GM18951 (cell line): Measurements from ENCODE around the gene ENOX1.

Experiments
- POLR2A ChIP-seq: IDR thresholded peaks from 4 replicates; pipeline ENCODE4 v1.6.1; 2011; ENCODE audit warnings: mild to moderate bottlenecking; ENCODE audit not compliant: insufficient read length, insufficient read depth; ENCODE audit errors: extremely low read depth
- in situ Hi-C: fragments of 300-500 bp; cut with MboI; formaldehyde crosslinking; loops from one replicate; pipeline ENCODE4 v1.12.0; 2022; ENCODE audit warnings: low sequenced_read_pairs, mixed read lengths, inconsistent platforms; ENCODE audit not compliant: unreplicated experiment

Gene ENOX1

DNA sequence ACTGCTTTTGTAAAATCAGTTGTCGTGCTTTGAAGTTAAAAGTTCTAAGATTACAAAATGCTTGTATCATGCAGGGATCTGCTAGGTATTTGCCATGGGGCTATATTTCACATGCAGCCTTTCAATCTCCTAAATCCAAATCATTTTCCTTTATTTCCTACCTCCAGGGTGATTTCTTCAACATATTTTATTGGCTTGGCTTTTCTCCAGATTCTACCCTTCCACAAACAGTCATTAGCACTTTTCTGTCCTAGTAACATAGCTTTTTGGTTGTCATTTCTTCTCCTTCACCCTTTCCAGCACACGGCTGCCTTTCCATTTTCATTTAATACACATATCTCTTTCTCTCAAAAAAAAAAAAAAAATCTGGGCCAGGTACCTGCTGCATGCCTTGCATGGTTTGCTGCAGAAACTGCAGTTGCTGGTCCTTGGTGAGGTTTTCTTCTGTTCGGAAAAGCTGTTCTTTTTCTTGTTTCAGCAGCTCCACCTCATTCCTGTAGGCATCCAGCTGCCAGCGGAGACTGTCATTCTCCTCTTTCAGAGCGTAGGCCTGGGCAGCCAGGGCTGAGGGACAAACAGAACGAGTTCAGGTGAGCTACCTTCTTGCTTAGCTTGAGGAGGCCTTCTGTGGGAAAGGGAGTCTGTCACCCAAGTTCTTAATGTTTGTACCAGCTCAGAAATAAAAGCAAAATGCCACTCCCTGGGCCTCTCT is 488.6 kb downstream of the ENOX1 start:
- in situ Hi-C loops: no loop called here
- TF ChIP-seq POLR2A: no peak

DNA sequence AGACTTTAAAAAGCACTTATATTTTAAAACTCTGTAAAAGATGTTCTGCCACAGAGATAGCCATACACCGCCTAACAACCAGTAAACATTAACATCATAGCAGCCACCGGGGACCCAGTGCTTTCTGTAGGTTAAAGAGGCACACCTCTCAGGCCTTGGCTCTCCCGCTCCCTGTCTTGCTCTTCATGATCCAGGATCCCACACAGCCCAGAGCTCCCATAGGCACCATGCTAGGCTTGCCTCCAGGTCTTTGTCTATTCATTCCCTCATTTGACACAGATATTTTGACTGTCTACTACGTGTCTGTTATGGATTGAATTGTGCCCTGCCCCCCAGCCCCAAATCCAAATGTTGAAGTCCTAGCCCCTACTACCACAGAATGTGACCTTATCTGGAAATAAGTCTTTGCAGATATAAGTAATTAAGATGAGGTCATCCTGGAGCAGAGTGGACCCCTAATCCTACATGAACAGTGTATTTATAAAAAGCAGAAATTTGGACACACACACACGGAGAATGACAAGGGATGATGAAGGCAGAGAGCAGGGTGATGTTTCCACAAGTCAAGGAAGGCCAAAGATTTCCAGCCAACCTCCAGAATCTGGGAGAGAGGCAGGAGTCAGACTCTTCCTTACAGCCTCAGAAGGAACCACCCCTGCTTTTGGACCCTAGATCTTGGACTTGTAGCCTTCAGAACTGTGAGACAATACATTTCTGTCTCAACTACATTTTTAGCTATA is 490.8 kb downstream of the ENOX1 start:
- TF ChIP-seq POLR2A: no peak
- in situ Hi-C loops: no loop called here

DNA sequence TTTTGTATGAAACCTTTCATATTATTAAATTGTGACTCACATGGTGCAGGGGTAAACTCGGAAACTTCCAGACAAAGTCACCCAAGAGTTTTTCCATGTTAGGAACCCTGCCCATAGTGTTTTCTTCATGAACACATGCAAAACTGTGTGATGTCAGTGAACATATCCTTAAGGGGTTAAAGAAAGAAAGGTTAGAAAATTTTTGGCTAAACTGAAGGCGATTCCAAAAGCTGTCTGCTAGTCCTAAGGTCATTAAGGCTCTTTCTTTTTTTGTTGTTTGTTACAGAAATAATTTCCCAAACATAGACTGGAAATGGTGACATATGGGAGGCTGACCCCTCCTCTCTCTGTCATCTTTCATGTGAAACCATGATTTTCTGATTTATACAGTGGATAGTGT is 491.5 kb downstream of the ENOX1 start:
- in situ Hi-C loops: no loop called here
- TF ChIP-seq POLR2A: no peak

DNA sequence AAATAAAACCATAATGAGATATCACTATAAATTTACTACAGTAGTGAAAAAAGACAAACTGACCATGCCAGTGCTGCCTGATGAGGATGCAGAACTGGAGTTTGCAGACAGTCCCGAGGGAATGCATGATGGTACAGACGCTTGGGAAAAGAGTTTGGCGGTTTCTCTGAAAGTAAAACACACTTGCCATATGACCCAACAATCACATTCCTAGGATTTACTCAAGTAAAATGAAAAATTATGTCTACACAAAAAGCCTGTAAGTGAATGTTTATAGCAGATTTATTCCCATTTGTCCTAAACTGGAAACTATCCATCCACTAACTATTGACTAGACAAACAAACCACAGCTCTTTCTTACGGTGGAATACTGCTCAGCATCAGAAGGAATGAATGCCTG is 492.4 kb downstream of the ENOX1 start:
- in situ Hi-C loops: no loop called here
- no peak for TF ChIP-seq POLR2A

DNA sequence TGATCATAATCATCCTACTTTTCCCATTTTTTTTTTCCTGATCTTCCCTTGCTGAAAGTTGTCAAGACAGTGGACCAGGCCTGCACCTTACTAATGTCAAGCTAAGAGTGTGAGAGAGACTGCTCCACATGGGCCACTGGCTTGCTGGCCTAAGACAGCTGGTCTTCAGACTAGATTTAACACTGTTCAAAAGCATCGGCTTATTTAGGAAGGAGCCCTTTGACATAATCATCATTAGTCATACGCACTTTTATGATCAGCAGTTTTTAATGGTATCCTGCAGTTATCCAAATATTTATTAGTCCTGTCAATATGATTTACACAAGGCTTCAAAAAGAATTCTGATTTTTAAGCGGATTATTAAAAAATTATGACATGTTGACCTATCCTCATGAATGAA is 492.8 kb downstream of the ENOX1 start:
- TF ChIP-seq POLR2A: no peak
- in situ Hi-C loops: no loop called here

DNA sequence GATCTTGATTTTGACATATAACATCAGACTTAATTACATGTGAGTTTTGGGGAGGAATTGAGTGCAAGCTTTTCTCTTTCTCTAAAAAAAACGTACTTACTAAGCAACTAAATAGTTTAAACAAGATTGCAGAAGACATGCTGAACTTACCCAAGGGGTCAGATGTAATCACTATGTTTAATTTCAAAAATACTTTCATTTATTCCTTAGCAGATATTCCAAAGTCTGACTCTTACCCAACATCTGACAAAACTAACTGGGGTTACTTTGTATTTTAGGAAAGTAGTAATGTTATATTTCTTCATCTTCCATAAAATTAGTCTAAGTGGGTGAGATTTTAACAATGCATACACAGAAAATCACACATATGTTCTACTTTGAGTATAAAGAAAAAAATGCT is 493.2 kb downstream of the ENOX1 start:
- no peak for TF ChIP-seq POLR2A
- in situ Hi-C loops: no loop called here

DNA sequence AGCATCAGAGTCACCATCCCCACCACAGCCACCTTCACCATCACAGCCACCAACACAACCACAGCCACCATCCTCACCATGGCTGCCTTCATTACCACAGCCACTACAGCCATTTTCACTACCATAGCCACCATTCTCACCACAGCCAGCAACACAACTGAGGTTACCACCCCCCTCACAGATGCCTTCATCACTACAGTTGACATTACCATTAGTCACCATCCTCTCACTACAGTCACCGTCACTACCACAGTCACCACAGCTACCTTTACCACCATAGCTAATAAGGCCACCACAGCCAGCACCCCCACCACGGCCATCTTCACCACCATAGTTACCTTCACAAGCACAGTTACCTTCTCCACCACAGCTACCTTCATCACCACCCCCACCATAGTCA is 493.8 kb downstream of the ENOX1 start:
- in situ Hi-C loops: no loop called here
- TF ChIP-seq POLR2A: no peak

DNA sequence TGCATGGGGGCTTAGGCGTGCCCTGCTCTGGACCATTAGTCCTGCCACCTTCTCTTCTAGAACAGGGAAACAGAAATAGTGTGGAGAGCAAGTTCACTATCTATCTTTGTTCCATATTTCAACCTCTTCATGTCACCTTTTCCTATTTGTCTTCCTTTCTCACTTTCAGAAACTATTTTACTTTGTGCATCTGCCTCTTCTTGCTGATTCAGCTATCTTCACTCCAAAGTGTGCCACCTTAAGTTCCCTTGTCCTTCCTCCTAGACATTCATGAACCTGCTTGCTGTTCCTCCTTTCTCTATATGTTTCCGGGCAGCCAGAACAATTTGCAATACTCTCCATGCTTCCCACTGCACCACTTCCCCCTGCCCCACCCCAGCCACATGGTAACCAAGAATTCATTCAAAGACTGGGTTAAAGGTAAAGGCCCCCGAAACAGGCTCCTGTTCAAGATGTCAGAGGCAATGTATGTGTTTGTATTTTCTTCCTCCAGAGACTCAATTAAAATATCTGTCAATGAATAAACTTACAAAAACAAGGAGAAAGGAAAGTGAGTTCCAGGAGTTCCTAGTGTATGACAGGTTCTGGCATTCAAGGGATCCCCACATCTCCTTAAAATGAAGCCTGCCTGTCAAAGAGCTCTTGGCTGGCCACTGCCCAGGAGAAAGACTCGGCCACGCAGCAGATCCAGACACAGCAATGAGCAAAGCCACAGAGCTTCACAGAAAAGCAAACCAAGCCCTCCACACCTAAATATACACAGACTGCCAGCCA is 495.3 kb downstream of the ENOX1 start:
- in situ Hi-C loops: no loop called here
- TF ChIP-seq POLR2A: no peak

DNA sequence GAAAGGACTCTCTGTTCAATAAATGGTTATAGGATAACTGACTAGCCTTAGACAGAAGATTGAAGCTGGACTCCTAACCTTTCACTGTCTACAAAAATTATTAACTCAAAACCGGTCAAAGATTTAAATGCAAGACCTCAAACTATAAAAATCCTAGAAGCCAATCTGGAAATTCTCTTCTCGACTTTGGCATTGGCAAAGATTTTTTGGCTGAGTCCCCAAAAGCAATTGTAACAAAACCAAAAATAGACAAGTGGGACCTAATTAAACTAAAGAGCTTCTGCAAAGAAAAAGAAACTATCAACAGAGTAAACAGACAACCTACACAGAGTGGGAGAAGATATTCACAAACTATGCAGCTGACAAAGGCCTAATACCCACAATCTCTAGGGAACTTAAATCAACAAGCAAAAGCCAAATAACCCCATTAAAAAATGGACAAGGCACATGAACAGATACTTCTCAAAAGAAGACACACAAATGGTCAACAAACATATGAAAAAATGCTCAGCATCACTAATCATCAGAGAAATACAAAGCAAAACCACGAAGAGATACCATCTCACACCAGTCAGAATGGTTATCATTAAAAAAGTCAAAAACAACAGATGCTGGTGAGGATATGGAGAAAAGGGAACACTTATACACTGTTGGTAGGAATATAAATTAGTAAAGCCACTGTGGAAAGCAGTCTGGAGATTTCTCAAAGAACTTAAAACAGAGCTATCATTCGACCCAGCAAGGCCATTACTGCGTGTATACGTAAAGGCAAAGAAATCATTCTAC is 497.1 kb downstream of the ENOX1 start:
- in situ Hi-C loops: no loop called here
- no peak for TF ChIP-seq POLR2A

DNA sequence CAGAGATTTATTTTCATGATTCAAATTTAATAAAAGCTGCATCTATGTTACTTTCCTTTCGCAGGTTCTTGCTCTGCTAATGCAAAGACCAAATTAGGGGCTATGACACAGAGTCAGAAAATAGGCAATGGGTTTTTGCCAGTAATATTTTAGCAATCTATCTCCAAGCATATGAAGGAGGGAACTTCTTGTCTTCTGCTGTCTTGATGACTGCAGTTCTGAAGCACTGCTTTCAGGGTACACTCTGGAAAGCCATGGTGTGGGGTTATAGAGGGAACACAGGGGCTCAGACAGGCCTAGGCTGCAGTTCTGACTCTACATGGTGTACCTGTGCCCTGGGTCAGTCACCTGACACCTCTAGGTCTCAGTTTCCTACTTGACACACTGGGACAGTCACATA is 500.0 kb downstream of the ENOX1 start:
- in situ Hi-C loops: no loop called here
- TF ChIP-seq POLR2A: no peak

DNA sequence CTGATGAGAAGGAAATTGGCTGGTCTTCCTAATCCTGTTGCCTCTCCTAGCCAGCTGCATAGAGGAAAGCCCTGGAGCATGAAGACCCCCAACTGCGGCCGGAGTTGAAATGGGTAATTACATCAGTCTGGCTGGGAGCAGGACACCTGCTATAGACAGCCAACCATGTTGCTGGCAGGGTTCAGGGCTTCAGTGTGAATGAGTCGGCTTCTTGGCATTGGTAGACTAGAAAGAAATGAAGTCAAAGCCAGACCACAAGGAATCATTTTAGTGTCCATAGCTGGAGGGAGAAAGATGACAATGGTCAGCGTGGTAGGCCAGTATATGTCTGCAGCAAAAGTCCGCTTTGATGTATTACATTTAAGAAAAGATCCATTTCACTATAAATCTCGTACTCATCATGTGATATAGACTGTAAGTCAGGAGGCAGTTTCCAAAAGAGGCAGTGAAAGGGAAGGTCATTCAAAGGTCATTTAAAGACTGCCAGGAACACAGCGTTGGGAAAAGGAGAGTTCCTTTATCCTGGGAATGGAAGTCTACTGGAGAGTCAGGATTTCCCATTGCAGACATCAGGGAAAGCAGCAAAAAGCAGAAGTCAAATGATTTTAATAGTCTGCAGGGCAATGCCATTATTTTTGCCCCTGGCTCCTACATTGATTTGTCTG is 500.7 kb downstream of the ENOX1 start:
- in situ Hi-C loops: no loop called here
- TF ChIP-seq POLR2A: no peak

DNA sequence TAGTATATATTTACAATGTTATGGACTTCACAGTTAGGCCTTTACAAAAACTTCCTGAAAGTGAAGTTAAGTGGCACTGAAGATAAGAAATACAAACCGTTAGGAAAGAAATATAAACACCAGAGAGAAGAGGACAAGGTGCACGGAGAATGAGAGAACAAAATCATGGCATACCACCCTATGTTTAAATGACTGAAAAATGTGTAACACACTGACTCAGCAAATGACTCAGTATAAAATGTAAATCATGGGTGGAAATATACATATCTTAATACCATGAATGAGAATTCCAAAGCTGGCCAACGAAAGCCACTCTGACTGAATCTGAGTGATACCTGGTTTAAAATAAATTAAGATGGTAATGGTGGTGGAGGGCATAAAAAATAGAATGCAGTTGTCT is 502.6 kb downstream of the ENOX1 start:
- in situ Hi-C loops: no loop called here
- no peak for TF ChIP-seq POLR2A
